Immature natural killer cell (primary cell): ENCODE data around the gene CORO6. TPM values are rescaled to one million over a fixed set of nuclear protein-coding genes. Genes with fewer than 3 reads are reported as not detected.

Experiments
- DNase-seq, 3 donors: peaks; one replicate each; pipeline ENCODE4 v3.0.0; 2022; ENCODE audit warnings: mixed read lengths in 1 of 3
- H3K27ac Mint-ChIP-seq, 6 donors: one replicate each; pipeline ENCODE4 v1.8.0; 2020; ENCODE audit warnings: mixed read lengths in 6 of 6, mild to moderate bottlenecking in 5 of 6, inconsistent platforms in 4 of 6, moderate library complexity in 3 of 6
- H3K27me3 Mint-ChIP-seq, 3 donors: one replicate each; pipeline ENCODE4 v1.8.0; 2020 to 2021; ENCODE audit warnings: low read depth in 3 of 3, mild to moderate bottlenecking in 3 of 3, mixed read lengths in 3 of 3, moderate library complexity in 3 of 3, inconsistent platforms in 1 of 3
- H3K36me3 Mint-ChIP-seq, 3 donors: one replicate each; pipeline ENCODE4 v1.8.0; 2020; ENCODE audit warnings: mixed read lengths in 3 of 3, inconsistent platforms in 2 of 3, mild to moderate bottlenecking in 2 of 3
- H3K4me1 Mint-ChIP-seq, 2 donors: one replicate each; pipeline ENCODE4 v1.8.0; 2020; ENCODE audit warnings: inconsistent platforms in 2 of 2, mild to moderate bottlenecking in 2 of 2, mixed read lengths in 2 of 2, moderate library complexity in 1 of 2
- H3K4me3 Mint-ChIP-seq, 5 donors: one replicate each; pipeline ENCODE4 v1.8.0; 2020; ENCODE audit warnings: mild to moderate bottlenecking in 5 of 5, mixed read lengths in 5 of 5, inconsistent platforms in 3 of 5, moderate library complexity in 3 of 5
- H3K9me3 Mint-ChIP-seq, 6 donors: one replicate each; pipeline ENCODE4 v1.8.0; 2020; ENCODE audit warnings: mild to moderate bottlenecking in 6 of 6, mixed read lengths in 6 of 6, inconsistent platforms in 4 of 6, moderate library complexity in 3 of 6
- polyA plus RNA-seq, 3 donors: library from polyadenylated mRNA; unstranded; fragments of 300-500 nt; fragmentation: Illumina TruSeq; gene quantifications; one replicate each; pipeline ENCODE4 v1.2.3, GENCODE V29; 2021

CORO6 gene
- polyA plus RNA-seq, 3 donors from 2014 or later: 0.12 to 1.3 (median 0.38) TPM

DNA sequence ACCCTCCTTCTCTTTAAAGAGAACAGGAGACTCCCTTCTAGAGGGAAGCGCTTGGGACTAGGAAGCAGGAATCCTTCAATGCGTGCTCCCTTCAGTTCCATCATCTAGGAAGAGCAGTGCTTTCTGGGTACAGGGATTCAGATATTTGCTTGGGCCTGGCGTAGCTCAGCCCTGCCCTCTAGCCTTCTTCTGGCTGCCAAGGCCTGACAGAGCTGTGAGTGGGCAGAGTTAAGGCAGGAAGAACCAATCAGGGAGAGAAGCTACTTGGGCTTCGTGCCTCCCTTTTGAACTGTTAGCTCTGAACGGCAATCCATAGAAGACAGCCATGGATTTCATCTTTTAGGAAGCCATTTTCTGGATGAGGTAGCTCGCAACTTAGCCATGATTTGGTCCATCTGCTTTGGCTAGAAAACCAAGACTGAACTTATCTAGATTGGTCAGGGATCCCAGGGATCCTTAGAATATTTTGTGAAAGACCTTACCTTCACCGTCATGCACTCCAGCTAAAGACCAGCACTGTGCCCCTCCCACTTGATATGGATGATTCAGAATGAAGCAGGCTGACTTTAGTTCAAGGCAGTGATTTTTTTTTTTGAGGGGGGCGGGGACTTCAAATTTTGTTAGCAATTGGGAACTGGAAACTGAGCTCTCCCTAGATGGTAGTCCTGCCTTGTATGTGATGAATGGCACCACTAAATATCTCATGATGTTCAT, 2.5 kb upstream of the CORO6 start:
- H3K27me3 Mint-ChIP-seq: peaks cover 0 to 21% (median 10%) of the 10 kb centered on the region in 3 donors
- no peaks in the 10 kb centered on the region for H3K9me3 Mint-ChIP-seq
- no peak for DNase-seq
- H3K36me3 Mint-ChIP-seq: peaks cover 0 to 4% (median 0%) of the 10 kb centered on the region in 3 donors
- no peak overlapping the region for H3K4me3 Mint-ChIP-seq
- H3K4me1 Mint-ChIP-seq: peaks cover 35 to 67% of the 10 kb centered on the region in 2 donors
- peak overlapping the region in 5 of 6 donors; percentile 12 to 75 (median 50) for H3K27ac Mint-ChIP-seq

- DNase-seq: no peak
- Mint-ChIP-seq H3K27me3 (peaks cover 0 to 24% (median 10%) of the 10 kb centered on the region in 3 donors), H3K27ac (peak overlapping the region in 4 of 6 donors; percentile 37 to 57 (median 54)), H3K9me3 (no peaks in the 10 kb centered on the region), H3K36me3 (peaks cover 0 to 4% (median 0%) of the 10 kb centered on the region in 3 donors), H3K4me1 (peaks cover 30 to 61% of the 10 kb centered on the region in 2 donors), H3K4me3 (no peak overlapping the region)
Observed at GRCh38 chr17:29624586-29624985, 1.9 kb upstream of the CORO6 start.

DNA sequence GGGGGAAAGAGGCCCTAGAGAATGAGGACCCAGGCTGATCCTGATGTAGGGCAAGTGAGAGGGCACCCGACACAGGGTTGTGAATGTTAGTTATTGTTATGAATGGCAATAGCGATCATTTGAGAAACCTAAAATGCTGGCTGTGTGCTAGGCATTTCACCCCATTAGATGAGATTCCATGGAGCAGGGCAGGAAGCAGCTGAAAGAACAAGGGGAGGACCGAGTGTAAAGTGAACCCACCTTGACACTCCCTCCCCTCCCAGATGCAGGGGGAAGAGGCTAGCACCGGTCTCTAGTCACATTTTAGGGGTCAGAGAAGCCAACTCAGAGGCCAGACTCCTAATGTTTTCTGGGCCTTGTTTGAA, 553 bp upstream of the CORO6 start:
- no peaks in the 10 kb centered on the region for H3K36me3 Mint-ChIP-seq

DNA sequence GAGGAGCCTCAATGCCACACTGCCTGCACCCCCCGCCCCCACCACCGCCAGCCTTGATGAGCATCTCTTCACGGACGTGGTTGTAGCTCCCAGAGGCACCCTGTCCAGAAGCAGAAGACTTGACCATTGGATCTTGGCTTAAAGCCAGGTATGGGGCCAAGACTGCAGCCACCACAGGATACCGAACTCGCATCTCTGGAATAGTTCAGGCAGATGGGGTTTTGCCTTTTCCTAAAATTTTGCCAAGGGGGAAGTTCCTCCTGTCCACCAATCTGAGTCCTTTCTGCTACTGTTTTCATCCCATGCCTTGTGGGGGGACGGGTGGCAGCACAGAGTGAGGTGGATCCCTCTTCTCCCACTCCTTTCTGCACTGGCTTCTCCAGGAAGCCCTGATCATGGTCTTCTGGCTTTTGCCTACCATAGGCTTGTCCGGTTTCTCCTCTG, 939 bp downstream of the CORO6 start:
- H3K27ac Mint-ChIP-seq: peak overlapping the region in 1 of 6 donors; percentile 30
- H3K4me3 Mint-ChIP-seq: peak overlapping the region; percentile 72 to 84 (median 81)
- no peaks in the 10 kb centered on the region for H3K9me3 Mint-ChIP-seq
- no peaks in the 10 kb centered on the region for H3K36me3 Mint-ChIP-seq
- no peak for DNase-seq
- peaks cover 6 to 20% (median 10%) of the 10 kb centered on the region in 3 donors for H3K27me3 Mint-ChIP-seq
- peaks cover 32 to 44% of the 10 kb centered on the region in 2 donors for H3K4me1 Mint-ChIP-seq

More for the DNA sequence above, 553 bp upstream of the CORO6 start:
- peak overlapping the region; percentile 78 to 84 (median 84) for H3K4me3 Mint-ChIP-seq
- no peaks in the 10 kb centered on the region for H3K9me3 Mint-ChIP-seq
- peaks cover 23 to 48% of the 10 kb centered on the region in 2 donors for H3K4me1 Mint-ChIP-seq
- peaks cover 2 to 20% (median 10%) of the 10 kb centered on the region in 3 donors for H3K27me3 Mint-ChIP-seq
- DNase-seq: no peak
- H3K27ac Mint-ChIP-seq: peak overlapping the region in 5 of 6 donors; percentile 37 to 77 (median 49)

- H3K9me3 Mint-ChIP-seq: no peaks in the 10 kb centered on the region
- H3K4me3 Mint-ChIP-seq: peak overlapping the region; percentile 33 to 84 (median 78)
- peaks cover 6 to 20% (median 10%) of the 10 kb centered on the region in 3 donors for H3K27me3 Mint-ChIP-seq
- no peaks in the 10 kb centered on the region for H3K36me3 Mint-ChIP-seq
- no peak overlapping the region for H3K27ac Mint-ChIP-seq
- H3K4me1 Mint-ChIP-seq: peaks cover 40 to 47% of the 10 kb centered on the region in 2 donors
- DNase-seq: no peak
Observed at GRCh38 chr17:29620779-29621500, 1.8 kb downstream of the CORO6 start.

DNA sequence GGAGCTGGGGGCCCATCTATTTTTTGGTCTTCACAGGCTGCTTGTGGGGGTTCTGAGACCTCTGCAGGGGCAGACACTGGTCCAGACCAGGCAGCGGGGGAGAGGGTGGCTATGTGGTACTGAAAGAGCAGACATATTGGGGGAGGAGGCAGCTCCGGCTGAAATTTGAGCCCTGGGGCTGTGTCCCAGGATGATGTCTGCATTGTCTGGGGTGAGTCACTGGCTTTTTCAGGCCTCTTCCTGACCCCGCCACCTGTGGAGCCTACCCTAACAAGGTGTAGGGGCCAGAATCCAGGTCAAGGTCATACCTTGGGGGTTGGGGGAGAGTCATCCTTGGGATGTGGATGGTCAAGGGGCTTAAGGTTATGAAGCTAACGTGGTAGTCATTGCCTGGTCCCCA, 2.4 kb downstream of the CORO6 start:
- Mint-ChIP-seq H3K9me3 (no peaks in the 10 kb centered on the region), H3K27me3 (peaks cover 6 to 20% (median 11%) of the 10 kb centered on the region in 3 donors), H3K4me1 (peaks cover 46 to 49% of the 10 kb centered on the region in 2 donors), H3K27ac (no peak overlapping the region), H3K36me3 (no peaks in the 10 kb centered on the region), H3K4me3 (peak overlapping the region in 2 of 5 donors; percentile 17 to 44)
- no peak for DNase-seq

DNA sequence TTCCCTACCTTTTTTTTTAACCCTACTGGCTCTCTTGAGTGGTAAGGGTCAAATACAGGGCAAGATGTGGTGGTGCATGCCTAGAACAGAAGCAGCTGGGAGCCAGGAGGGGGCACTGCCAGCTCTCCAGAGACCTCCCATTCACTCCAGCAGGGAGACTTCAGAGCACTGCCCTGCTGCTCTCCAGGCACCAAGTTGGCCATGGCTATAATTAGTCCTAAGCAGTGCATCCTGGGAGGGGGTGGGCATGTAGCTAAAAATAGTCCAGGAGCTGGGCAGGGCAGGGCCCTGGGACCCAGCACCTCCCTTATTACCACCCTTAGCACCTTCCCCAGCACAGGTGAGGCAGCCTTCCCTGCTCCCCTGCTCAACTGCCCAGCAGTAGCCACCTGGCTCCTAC, 3.5 kb downstream of the CORO6 start:
- H3K27ac Mint-ChIP-seq: no peak overlapping the region
- no peaks in the 10 kb centered on the region for H3K9me3 Mint-ChIP-seq
- no peaks in the 10 kb centered on the region for H3K36me3 Mint-ChIP-seq
- peak overlapping the region in 1 of 5 donors; percentile 38 for H3K4me3 Mint-ChIP-seq
- peaks cover 56 to 60% of the 10 kb centered on the region in 2 donors for H3K4me1 Mint-ChIP-seq
- DNase-seq: no peak
- H3K27me3 Mint-ChIP-seq: peaks cover 6 to 18% (median 9%) of the 10 kb centered on the region in 3 donors

DNA sequence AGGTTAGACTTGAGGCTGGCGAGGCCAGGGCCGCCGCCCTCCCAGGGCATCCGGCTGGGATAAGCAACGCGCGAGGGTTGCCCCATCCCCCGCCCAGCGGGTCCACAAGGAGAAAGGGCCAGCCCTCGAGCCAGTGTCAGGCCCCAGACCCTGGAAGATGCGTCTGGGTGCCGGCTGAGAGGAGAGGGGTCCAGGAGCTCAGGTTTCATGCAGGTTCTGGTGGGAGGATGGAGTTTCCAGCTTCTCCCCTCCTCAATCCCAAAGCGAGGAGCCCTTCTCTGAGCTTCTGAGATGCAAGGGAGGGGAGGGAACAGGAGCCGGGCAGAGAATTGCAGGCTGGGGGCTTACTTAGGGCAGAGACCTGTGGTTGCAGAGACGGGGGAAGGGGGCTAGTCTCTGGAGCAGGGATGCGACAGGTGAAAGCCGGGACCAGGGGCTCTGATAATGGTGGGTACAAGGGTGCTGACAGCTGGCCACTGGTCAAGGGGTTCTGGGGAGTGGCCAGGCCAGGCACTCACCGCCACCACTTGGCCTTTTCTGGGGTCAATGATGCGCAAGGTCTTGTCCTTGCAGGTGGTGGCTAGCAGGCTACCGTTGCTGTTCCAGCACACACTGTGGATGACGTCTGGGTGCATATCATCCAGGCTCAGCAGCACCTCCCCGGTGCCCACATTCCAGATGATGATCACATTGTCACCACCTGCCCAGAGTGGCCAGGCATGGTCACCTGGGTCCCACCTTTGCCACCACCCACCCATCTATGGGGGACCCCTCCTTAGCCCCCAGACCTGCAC, 4.2 kb downstream of the CORO6 start:
- H3K36me3 Mint-ChIP-seq: no peaks in the 10 kb centered on the region
- H3K27ac Mint-ChIP-seq: no peak overlapping the region
- H3K27me3 Mint-ChIP-seq: peaks cover 6 to 11% (median 7%) of the 10 kb centered on the region in 3 donors
- DNase-seq: no peak
- peak overlapping the region in 4 of 5 donors; percentile 25 to 96 (median 66) for H3K4me3 Mint-ChIP-seq
- H3K4me1 Mint-ChIP-seq: peaks cover 60 to 62% of the 10 kb centered on the region in 2 donors
- H3K9me3 Mint-ChIP-seq: no peaks in the 10 kb centered on the region

- Mint-ChIP-seq H3K36me3 (no peaks in the 10 kb centered on the region), H3K9me3 (no peaks in the 10 kb centered on the region), H3K27ac (peak overlapping the region; percentile 36 to 88 (median 68)), H3K4me3 (peak overlapping the region; percentile 90 to 96 (median 92)), H3K4me1 (peaks cover 54% of the 10 kb centered on the region in 2 donors), H3K27me3 (peaks cover 5 to 8% (median 6%) of the 10 kb centered on the region in 3 donors)
- DNase-seq: peak; percentile 87 to 88 (median 88)
Observed at GRCh38 chr17:29617481-29618271, 5.0 kb downstream of the CORO6 start.

DNA sequence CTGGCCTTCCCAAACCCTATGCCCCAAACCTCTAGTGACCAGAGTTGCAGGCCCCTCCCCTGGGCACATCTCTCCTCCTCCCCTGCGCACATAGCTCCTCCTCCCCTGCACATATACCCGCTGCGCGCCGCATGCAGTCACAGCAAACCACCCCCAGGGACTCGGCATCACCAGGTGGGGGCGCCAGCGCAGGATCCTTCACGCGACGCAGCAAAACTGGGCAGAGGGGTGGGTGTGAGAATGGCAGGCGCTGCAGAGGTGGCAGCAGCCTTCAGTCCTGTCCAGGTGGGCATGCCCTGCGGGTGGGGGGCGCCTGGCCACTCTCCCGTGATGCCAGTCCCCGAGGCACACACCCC, 5.6 kb downstream of the CORO6 start:
- peak overlapping the region; percentile 90 to 96 (median 92) for H3K4me3 Mint-ChIP-seq

DNA sequence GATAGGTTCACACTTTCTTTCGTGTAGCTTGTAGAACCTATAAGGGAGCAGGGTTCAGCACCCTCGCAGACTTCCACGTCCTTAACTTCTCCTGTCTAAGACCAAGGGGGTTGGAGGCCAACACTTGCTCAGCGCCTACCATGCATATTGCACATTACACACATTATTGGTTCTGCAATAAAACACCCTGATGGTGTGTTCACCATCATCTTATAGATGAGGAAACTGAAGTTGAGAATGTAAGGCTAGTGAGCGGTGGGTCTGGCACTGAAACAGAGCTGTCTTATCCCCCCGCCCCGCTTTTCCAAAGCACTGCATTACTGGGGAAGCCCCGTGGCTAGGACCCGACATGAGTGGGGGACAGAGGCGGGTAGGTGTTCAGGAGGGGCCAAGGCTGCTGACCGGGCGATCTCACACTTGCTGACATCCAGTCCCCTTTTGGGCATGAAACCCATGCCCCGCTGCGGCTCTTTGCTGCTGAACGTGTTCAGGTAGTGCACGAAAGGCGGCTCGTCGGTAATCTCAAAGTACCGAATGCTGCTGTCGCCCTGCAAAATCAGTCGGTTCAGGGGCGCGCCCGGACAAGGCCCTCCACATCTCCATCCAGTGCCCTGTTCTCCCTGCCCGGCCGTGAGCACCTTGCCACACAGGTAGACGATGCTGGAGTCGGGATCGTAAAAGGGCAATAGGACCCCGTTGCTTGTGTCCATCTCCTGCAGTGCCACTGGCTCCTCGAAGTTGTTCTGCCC, 6.2 kb downstream of the CORO6 start:
- no peaks in the 10 kb centered on the region for H3K9me3 Mint-ChIP-seq
- H3K4me1 Mint-ChIP-seq: peaks cover 44 to 46% of the 10 kb centered on the region in 2 donors
- no peaks in the 10 kb centered on the region for H3K36me3 Mint-ChIP-seq
- no peak for DNase-seq
- H3K4me3 Mint-ChIP-seq: peak overlapping the region; percentile 90 to 96 (median 92)
- H3K27me3 Mint-ChIP-seq: peaks cover 4 to 6% (median 6%) of the 10 kb centered on the region in 3 donors
- H3K27ac Mint-ChIP-seq: peak overlapping the region; percentile 59 to 95 (median 86)

More for the DNA sequence above, 5.6 kb downstream of the CORO6 start:
- DNase-seq: peak; percentile 83 to 89 (median 87)
- H3K9me3 Mint-ChIP-seq: no peaks in the 10 kb centered on the region
- H3K4me1 Mint-ChIP-seq: peaks cover 51 to 52% of the 10 kb centered on the region in 2 donors
- no peaks in the 10 kb centered on the region for H3K36me3 Mint-ChIP-seq
- peak overlapping the region; percentile 22 to 88 (median 68) for H3K27ac Mint-ChIP-seq
- peaks cover 4 to 6% (median 6%) of the 10 kb centered on the region in 3 donors for H3K27me3 Mint-ChIP-seq
